GM10248 (cell line): ENCODE results near the gene BLTP3B.

ENCODE experiments used
- CTCF ChIA-PET: fragments of 300-600 bp; sonication (Branson Sonifier 250); formaldehyde crosslinking; extraction: SDS; loops from one replicate; lab custom pipeline; 2021; ENCODE audit warnings: antibody characterized with exemption; lab: Yijun Ruan, JAX
- POLR2A ChIA-PET: fragments of 350-650 bp; sonication (Branson Sonifier 250); formaldehyde crosslinking; extraction: SDS; loops from one replicate; lab custom pipeline; 2020; ENCODE audit warnings: antibody characterized with exemption; lab: Yijun Ruan, JAX
- DNase-seq: peaks from one replicate; pipeline ENCODE4 v3.0.0; 2012; ENCODE audit errors: extremely low spot score
- TF ChIP-seq, protein P1 (sequence below): IDR thresholded peaks from 2 replicates; pipeline ENCODE4 v1.5.1; 2012; ENCODE audit warnings: mild to moderate bottlenecking, low read depth; ENCODE audit errors: extremely low read depth, missing control alignments, control extremely low read depth

BLTP3B gene

DNA sequence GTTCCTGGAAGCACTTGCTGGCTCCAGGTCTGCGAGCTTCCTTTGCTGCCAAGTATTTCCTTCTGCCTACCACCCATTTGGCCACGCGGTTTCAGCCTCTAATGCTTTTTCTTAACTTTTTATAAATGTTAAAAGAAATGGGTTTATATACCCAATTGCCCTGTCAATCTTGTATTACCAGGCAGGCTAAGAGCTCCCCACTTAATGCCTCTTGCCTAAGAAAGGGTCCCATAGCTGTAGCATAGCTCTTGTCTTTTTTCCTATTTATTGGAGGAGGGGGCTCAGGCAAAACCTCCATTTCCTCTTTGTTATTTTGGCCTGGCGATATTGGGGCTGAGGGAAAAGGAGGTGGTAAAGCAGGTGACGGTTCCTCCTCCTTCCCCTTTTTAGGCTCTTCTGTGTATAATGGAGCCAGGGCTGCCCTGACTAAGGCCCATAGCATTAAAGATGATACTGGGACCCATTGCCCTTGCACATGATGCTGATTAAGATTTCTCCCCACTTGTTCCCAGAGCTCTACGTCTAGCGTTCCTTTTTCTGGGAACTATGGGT, 21.6 kb upstream of the BLTP3B start:
- CTCF ChIA-PET = interaction anchor here (1.3 to 6.4 kb wide), 3 partner anchors 11 to 26 kb away, joined by 3 to 51 read pairs (median 6); no protein-coding TSS in a partner anchor
- TF ChIP-seq, protein P1, sequence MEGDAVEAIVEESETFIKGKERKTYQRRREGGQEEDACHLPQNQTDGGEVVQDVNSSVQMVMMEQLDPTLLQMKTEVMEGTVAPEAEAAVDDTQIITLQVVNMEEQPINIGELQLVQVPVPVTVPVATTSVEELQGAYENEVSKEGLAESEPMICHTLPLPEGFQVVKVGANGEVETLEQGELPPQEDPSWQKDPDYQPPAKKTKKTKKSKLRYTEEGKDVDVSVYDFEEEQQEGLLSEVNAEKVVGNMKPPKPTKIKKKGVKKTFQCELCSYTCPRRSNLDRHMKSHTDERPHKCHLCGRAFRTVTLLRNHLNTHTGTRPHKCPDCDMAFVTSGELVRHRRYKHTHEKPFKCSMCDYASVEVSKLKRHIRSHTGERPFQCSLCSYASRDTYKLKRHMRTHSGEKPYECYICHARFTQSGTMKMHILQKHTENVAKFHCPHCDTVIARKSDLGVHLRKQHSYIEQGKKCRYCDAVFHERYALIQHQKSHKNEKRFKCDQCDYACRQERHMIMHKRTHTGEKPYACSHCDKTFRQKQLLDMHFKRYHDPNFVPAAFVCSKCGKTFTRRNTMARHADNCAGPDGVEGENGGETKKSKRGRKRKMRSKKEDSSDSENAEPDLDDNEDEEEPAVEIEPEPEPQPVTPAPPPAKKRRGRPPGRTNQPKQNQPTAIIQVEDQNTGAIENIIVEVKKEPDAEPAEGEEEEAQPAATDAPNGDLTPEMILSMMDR = no peak
- DNase-seq = no peak
- POLR2A ChIA-PET = no interaction called here

DNA sequence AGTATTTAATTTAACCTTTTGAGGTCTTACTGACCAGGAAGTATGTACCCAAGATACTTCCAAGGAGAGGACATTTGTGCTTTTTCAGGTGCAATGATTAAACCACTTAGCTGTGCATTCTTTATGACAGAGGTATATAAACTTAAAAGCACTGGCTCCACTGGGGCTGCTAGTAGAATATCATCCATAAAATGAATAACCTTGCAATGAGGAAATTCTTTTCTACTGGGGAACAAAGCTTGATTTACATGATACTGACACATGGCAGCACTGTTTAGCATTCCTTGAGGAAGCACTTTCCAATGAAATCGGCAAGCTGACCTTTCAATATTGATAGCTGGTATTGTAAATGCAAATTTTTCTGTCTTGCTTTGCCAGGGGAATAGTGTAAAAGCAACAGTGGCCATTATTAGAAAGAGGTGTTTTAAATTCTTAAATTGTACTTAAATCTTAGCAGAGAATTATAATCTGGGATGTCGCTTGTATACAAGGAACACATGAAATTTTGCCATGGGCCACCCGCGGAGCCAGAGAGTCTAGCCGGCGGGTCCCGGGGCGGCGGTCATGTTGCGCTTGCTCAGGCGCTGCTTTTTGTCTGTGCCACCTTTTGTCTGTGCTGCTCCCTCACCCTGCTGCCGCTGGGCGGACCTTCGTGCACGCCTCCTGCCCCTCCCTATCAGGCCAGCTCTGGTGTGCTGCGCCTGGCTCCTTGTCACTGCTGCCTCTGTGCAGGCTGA, 20.9 kb upstream of the BLTP3B start:
- TF ChIP-seq, protein P1 = no peak
- DNase-seq = peak; percentile 57
- ChIA-PET POLR2A (no interaction called here), CTCF (interaction anchor here (1.1 to 6.4 kb wide), 4 partner anchors 10 to 241 kb away, joined by 3 to 51 read pairs (median 4); no protein-coding TSS in a partner anchor)

DNA sequence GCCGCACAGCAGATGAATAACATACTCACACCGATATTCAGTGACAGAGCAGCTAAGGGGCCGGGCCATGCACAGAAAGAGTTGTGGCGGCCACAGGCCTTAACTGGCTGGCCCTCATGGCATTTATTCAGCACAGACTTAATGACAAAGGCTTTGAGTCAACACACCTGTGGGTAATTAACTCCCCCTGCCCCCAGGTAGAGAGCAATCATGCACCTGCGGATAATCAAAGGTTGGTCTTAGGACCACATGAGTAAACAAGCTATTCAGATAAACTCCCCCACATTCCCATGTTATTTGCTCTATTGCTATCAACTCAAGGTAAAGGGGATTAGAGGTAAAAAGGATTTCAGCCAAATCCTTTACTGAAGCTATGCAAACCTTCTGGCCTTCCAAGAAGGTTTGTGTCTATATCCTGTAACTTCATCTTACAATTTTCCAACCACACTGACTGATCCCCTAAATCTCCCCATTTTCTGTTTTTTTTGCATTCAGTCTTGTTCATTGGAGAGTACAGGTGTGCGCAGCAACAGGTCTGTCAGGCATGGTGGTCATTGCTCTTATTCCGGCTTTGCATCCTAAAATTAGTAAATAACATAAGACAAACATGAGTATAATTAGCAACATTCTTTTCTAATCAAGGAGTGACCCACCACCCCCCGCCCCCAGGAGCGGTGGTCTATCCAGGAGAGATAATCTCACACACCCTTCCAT, 16.9 kb upstream of the BLTP3B start:
- ChIA-PET POLR2A (no interaction called here), CTCF (no interaction called here)
- no peak for DNase-seq
- TF ChIP-seq, protein P1 = no peak

DNA sequence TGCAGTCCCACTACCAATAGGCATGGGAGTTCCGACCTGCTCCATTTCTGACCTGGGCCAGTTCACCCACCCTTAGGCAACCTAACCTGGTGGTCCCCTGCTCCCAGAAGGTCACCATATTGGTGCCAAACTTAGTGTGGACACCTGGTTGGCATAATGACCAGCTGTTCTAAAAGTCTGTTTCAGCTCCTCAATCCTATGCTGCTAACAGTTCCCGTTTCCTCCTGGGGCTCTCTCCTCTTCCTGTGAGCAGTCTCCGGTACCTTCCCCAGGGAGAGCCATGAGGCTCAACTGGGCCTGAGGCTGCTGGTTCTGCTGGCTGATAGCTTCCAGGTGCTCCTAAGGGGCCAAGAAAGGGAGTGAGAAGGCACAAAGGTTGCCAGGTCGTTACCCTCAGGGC, 15.9 kb upstream of the BLTP3B start:
- CTCF ChIA-PET = interaction anchor here (1.0 to 1.8 kb wide), 3 partner anchors 9 to 22 kb away, joined by 4 to 5 read pairs (median 4); no protein-coding TSS in a partner anchor
- POLR2A ChIA-PET = no interaction called here
- TF ChIP-seq, protein P1 = no peak

DNA sequence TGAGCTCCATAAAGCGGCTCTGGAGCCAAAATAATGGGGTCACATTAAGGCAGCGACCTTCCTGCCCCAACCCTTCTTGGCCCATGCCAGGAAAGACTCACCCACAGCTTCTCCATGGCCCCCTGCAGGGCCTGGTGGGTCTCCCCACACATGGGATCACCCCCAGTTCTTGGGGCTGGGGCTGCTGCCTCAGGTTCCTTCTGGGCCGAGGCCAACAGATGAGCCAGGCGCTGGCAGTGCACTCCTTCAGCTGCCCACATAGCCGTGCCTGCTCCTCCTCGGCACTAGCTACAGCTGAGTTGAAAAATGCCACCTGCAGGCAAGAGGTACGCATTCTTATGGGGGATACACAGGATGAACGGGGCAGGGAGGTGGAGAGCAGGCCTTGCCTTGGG, 14.8 kb upstream of the BLTP3B start:
- no peak for DNase-seq
- TF ChIP-seq, protein P1 = no peak
- ChIA-PET CTCF (interaction anchor here (1.6 to 1.8 kb wide), 2 partner anchors 20 to 35 kb away, joined by 4 read pairs; no protein-coding TSS in a partner anchor), POLR2A (no interaction called here)

More for the DNA sequence above, 15.9 kb upstream of the BLTP3B start:
- DNase-seq = no peak

DNA sequence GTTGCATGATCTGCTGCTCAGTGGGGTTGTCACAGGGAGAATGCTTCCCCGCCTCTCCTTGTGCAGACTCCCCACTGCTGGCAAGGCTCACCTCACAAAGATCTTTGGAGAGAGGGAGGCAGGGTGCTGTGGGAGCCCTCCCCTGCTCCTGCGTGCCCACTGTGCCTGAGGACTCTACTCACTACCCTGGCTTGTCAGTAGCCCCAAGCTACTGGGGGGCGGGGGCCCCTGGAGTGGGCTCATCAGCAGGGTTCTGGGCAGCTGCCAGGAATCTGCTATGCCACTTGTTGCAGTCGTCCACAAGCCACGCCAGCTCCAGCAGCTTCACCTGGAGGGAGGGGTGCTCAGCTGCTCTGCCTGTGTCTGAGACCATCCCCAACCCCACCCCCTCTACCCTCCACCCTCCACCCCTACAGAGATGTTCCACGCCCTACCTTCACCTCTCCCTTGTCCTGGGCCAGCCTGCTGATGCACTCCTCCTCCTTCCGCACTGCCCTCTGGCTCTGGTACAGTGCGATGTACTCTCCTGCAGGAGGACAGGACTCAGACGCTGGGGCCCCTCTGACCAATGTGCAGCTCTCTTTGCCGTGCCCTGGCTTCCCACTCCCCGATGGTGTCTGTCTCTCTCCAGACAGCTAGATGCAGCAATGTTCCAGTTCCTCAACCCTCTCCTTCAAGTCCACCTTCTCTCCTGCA, 14.2 kb upstream of the BLTP3B start:
- DNase-seq = no peak
- TF ChIP-seq, protein P1 = no peak
- ChIA-PET POLR2A (no interaction called here), CTCF (interaction anchor here (1.6 to 1.8 kb wide), 2 partner anchors 20 to 36 kb away, joined by 4 read pairs; no protein-coding TSS in a partner anchor)
